Liver (tissue), 3 donors: ENCODE data around the gene TCTN2.

Experiments used
- ATF3 ChIP-seq: IDR thresholded peaks from 2 replicates; pipeline ENCODE4 v1.6.1; 2016; ENCODE audit warnings: antibody characterized with exemption
- CTCF ChIP-seq: fragments of 150-350 bp; IDR thresholded peaks from 2 replicates; pipeline ENCODE4 v1.5.1; 2017; ENCODE audit warnings: improper control_type of control experiment, low read depth, low read length; ENCODE audit not compliant: missing input control
- EGR1 ChIP-seq, 2 donors: IDR thresholded peaks; 2 replicates each; pipeline ENCODE4 v1.6.1; 2016 to 2018; ENCODE audit warnings: antibody characterized with exemption in 2 of 2, low read depth in 2 of 2
- FOXA1 ChIP-seq: IDR thresholded peaks from 2 replicates; pipeline ENCODE4 v1.6.1; 2016; ENCODE audit warnings: antibody characterized with exemption
- FOXA2 ChIP-seq: IDR thresholded peaks from 2 replicates; pipeline ENCODE4 v1.6.1; 2016; ENCODE audit warnings: antibody characterized with exemption
- GABPA ChIP-seq, 2 donors: IDR thresholded peaks in 1 of 2; conservative IDR thresholded peaks in 1 of 2; 2 replicates each; pipeline ENCODE4 v1.6.1; 2016; ENCODE audit warnings: antibody characterized with exemption in 2 of 2, mild to moderate bottlenecking in 1 of 2, moderate library complexity in 1 of 2
- MAX ChIP-seq: IDR thresholded peaks from 2 replicates; pipeline ENCODE4 v1.6.1; 2016; ENCODE audit warnings: antibody characterized with exemption
- RAD21 ChIP-seq, 2 donors: IDR thresholded peaks; 2 replicates each; pipeline ENCODE4 v1.6.1; 2016; ENCODE audit warnings: antibody characterized with exemption in 2 of 2, mild to moderate bottlenecking in 2 of 2
- REST ChIP-seq: IDR thresholded peaks from 2 replicates; pipeline ENCODE4 v1.6.1; 2016; ENCODE audit warnings: antibody characterized with exemption, mild to moderate bottlenecking
- SP1 ChIP-seq: IDR thresholded peaks from 2 replicates; pipeline ENCODE4 v1.6.1; 2018; ENCODE audit warnings: antibody characterized with exemption, mild to moderate bottlenecking
- TAF1 ChIP-seq: conservative IDR thresholded peaks from 2 replicates; pipeline ENCODE4 v1.6.1; 2016; ENCODE audit warnings: antibody characterized with exemption, mild to moderate bottlenecking
- YY1 ChIP-seq: IDR thresholded peaks from 2 replicates; pipeline ENCODE4 v1.6.1; 2016; ENCODE audit warnings: antibody characterized with exemption, mild to moderate bottlenecking
- ZBTB33 ChIP-seq: IDR thresholded peaks from 2 replicates; pipeline ENCODE4 v1.6.1; 2016; ENCODE audit warnings: antibody characterized with exemption
- donor health status: healthy.
- donor health status: healthy.

- no peak for TF ChIP-seq CTCF
- no peak for TF ChIP-seq REST
- no peak for TF ChIP-seq ATF3
- no peak for TF ChIP-seq FOXA1
- TF ChIP-seq YY1 = no peak
- no peak for TF ChIP-seq TAF1
- no peak for TF ChIP-seq RAD21 (IDR thresholded peaks at IDR 0.05)
- TF ChIP-seq FOXA2 = no peak
- TF ChIP-seq MAX = no peak
- TF ChIP-seq ZBTB33 = no peak
- no peak for TF ChIP-seq SP1
- no peak for TF ChIP-seq EGR1 (IDR thresholded peaks at IDR 0.05; ENCODE audit: low read depth in 2 of 2)
- TF ChIP-seq GABPA (IDR thresholded peaks at IDR 0.05 in 1 of 2, conservative IDR thresholded peaks at IDR 0.05 in 1 of 2) = no peak
Observed at GRCh38 chr12:123634142-123634561, 36.8 kb upstream of the TCTN2 start.
